HG03139 (cell line): ENCODE measurements around the gene TMEM63B.

ENCODE experiments used
- ATAC-seq: cut with Tn5 transposase; IDR thresholded peaks from one replicate; pipeline ENCODE4 v1.9.1; 2021; ENCODE audit not compliant: unreplicated experiment

TMEM63B gene

DNA sequence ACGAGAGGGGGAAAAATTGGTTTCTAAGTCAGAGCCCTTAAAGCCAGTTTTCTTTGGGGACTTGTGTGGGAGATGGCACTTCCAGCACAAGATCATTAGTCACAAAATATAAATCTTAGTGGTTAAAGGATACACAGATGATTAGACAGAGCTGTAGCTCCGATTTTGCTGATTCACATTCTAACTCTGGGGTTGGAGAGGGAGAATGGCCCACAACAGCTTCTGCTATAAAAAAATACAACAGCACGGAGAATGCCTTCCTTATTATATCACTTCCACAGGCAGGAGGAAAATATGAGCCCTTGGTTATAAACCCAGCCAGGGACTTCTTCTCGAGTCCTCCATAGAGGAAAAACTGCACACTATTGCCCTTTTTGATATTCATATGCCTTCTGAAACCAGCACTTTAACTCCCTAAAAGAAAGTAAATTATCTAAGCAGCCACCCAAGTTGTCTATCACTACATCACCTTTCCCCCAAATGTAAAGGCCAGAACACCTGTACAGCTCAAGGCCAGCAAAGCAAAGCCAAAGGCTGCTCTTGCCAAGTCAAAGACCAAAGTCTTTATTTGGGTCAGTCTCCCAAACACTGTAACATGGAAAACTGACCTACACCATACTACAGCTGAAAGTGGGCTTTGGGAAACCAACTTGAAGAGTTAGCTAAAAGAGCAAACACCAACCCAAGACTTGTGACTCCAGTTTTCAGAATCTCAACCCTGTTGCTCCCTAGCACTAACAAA, 10.5 kb upstream of the TMEM63B start:
- no peak for ATAC-seq

DNA sequence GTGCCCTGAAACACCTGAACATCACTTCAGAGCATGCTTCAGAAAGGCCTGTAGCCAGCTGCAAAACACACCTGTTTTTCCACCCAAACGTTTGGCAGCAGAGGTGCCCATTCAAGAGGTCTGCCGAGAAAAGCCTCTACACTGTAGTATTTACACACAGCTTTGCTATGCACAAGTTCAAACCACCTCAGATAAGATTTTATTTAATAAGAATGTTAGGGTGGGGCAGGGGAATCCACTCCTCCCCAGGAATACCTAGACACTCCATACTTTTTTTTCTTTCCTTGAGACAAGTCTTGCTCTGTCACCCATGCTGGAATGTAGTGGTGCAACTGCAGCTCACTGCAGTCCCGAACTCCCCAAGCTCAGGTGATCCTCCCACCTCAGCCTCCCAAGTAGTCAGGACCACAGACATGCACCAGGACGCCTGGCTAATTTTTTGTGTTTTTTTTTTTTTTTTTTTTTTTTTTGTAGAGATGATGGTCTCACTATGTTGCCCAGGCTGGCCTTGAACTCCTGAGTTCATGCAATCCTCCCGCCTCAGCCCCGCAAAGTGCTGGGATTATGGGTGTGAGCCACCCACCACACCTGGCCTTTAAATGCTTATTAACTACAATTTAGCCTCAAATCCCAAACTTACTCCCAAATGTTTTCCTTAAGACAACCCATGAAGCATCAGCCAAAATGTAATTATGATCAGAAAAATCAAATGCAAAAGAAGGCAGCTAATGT, 9.8 kb upstream of the TMEM63B start:
- ATAC-seq: no peak

DNA sequence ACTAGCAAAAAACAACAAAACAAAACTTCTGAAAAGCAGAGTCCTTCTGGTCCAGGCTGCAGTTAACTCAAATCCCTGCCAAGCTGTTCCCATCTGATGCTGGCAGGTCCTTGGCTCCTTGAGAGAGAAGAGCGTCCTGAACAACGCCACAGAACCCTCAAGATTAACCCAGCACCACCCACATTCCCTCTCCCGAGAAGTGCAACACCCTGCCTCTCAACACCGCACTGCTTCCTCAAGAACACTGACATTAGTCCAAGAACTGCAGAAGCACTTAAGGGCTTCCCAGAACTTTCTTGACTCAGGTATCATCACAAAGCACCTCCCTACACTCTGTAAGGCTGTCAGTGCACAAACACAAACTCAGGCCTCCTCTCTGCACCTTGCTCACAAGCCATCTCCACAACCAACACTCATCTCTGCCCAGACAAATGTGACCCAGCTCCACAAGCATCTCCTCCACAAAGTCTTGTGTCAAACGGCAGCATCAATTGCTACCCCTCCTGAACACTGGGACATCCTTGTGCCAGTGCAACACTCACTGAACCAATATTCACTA, 7.6 kb upstream of the TMEM63B start:
- ATAC-seq: no peak

DNA sequence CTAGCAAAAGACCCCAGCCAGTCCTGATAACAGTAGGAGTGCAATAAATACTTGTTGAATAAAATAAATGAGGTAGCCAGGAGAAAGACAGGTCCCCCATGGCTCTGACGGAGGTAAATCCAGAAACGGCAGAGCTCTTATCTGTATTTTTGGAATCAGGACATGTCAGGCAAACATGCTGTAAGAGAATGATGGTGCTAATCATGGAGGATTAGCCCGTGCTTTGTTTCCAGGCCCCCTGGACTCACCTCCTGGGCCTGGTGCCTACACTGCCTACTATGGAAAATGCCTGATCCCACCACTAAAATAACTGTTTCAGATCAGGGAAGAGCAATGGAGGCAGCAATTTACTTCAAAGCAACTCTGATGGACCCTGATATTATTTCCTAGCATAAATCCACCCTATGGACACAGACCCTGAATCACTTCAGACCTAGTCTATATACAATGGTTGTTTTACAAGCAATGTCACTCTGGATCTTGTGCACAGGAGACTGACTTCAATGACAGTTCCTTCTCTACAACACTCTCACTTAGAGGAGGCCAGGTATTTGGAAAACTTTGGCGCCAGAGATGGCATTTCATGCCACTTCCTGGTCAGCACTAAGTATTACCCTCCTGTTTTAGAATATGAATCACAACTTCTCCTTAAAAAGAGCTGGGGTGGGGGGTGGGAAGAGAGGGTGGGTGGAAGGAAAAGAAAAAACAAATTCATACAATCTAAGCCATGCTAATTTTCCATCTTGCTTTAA, 6.5 kb upstream of the TMEM63B start:
- ATAC-seq: no peak

DNA sequence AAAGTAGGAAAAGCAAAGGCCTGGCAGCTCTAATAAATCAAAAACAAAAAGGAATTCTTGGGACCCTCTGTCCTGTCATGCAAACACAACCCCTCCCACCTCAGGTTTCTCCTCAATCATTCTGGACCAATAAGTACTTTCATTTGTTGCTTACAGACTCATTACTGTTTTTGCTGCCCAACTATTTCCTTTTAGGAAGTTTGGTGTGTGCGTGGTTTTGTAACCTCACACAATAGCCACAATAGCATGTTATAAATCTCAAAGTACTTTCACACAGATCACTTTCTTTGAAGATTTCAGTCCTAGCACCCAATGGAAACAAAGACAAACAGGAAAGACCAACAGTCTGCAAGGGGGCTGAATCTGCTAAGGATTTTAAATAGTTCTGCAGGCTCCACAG, 4.6 kb upstream of the TMEM63B start:
- ATAC-seq: no peak

DNA sequence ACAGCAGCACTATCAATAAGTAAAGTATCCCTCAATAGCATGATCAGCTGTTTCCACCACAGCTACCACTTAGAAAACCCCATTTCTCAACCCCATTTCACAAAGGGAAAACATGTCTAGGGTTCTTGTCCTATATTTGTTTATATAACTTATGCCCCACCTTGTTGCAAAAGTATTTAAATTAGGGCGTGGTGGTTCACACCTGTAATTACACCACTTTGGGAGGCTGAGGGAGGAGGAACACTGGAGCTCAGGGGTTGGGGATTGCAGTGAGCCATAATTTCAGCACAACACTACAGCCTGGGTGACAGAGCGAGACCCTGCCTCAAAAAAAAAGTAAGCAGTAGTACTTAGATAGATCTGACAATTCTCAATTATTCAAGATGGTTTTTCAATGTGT, 3.8 kb upstream of the TMEM63B start:
- ATAC-seq: no peak

DNA sequence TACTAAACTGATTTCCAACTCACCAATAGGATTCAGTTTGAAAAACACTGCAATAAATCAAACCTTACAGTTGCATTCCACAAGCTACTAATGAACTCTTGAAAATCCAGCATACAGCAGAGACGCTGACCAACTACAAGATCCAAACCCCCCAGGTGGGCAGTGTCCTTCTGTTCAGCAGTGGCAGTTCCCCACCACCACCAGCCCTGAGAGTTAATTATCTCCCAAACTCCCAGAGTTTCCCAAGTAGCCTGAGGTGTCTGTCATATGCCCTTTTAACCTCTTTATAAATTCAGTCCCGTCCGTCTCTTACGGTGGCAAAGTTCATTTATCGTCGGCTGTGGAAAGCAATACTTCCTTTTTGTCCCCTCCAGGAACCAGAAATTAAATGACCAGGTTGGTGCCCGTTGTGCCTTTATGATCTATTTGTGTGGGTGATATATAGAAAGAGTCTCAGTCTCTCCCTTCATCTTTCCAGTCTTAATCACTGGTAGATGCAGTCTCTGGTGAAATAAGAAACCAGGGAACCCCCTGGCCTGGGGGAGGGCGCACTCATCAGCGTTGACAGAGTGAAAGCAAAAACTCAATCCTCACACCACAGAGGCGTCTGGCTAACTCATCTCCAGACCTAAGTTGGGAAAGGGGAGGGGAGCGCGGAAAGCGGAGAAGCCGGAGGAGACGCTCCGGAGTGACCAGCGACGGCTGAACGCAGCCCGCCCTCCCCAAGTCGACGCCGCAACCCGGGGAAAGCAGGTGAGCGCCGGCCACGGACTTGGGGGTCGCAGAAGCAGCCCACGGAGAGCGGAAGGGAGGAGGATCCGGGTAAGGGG, 819 bp upstream of the TMEM63B start:
- peak; percentile 36 for ATAC-seq

DNA sequence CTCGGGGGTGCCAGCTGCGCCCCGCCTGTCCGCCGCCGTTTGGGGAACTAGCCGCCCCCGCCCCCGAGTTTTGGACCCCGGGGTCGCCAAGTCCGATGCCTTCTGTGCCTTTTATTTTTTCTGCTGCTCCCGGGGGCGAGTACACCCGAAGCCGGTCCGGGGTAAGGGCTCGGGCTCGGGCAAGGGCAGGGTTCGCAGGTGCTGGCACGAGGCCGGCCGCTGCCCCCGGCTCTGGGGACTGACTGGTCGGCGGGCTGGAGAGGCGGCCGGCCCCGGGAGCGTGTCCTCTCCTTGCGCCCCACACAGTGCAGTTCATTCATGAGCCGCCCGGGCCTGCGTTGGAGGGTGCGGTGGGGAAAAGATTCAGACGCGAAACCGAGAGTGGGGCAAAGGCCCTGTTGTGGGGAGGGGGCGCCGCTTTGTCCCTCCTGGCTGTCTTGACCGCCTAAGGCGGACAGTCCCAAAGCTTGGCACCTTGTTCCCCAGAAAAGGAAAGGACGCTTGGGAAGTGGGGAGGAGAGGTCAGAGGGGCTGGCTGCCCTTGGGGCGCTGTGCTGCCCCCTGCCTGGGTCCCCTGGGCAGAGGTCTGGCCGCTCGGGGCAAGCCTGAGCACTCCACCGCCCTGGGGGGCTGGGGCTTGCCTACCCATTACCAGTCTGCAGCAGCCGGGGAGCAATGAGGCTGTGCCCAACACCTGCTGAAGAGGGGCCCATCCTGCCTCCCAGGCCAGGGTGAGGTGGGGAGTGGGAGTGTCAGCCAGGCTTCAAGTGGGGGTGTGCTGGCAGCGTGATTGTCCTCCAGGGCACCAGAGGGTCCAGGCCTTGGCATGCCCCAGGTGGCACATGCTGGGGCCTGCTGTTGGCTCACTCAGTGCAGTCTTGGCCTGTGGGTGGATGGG, 915 bp downstream of the TMEM63B start:
- no peak for ATAC-seq

DNA sequence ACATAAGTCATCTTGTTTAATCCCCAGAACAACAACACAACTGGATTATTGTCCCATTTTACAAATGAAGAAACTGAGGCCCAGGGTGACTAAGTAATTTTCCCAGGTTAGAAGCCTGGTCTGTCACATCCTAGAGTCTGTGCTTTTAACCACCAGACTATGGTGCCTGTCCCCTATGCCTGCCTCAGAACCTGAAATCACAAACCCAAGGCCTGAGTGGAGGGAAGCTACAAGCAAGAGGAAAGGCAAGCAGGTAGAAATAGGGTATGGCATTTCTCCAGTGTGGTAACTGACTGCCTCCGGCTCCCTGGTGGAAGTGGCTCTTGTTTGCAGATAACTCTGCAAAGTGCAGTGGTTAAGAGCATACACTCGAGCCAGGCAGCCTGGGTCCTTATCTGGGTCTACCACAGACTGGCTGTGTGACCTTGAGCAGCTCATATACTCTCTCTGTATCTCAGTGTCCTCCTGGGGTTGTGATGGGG, 2.5 kb downstream of the TMEM63B start:
- no peak for ATAC-seq

DNA sequence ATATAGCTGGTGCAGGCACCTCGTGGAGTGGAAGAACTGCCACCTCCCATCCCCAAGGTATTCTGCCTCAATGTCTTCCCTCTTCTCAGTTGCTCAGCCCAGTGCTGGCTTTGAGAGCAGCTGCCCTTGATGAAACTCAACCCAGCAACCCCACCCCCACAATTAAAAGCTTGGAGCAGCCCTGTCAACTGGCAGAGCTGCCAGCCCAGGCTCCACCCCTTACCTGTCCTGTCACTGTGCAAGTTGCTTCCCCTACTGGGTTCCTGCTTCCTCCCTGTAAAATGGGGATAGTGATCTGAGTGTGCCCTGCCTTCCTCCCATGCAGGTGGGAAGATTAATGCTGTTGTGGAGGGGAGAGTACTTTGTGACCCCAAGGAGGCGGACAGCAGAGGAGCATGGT, 4.5 kb downstream of the TMEM63B start:
- ATAC-seq: no peak

DNA sequence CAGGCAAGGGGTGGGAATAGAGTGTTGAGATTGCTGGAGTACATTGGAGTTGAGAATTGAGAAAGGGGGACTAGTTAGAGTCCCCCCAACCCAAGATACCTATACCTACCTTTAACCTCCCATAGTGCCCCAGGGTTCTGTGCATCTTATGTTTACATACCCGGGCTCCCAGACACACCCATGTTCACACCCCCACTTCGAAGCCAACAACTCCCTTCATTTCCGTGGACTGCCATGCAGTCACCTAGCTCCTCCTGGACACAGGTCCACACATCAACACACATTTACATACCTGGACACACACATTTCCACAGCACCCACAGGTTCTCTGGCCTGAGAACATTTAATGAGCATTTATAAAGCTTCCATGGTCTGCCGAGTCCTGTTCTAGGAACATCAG, 5.1 kb downstream of the TMEM63B start:
- no peak for ATAC-seq

DNA sequence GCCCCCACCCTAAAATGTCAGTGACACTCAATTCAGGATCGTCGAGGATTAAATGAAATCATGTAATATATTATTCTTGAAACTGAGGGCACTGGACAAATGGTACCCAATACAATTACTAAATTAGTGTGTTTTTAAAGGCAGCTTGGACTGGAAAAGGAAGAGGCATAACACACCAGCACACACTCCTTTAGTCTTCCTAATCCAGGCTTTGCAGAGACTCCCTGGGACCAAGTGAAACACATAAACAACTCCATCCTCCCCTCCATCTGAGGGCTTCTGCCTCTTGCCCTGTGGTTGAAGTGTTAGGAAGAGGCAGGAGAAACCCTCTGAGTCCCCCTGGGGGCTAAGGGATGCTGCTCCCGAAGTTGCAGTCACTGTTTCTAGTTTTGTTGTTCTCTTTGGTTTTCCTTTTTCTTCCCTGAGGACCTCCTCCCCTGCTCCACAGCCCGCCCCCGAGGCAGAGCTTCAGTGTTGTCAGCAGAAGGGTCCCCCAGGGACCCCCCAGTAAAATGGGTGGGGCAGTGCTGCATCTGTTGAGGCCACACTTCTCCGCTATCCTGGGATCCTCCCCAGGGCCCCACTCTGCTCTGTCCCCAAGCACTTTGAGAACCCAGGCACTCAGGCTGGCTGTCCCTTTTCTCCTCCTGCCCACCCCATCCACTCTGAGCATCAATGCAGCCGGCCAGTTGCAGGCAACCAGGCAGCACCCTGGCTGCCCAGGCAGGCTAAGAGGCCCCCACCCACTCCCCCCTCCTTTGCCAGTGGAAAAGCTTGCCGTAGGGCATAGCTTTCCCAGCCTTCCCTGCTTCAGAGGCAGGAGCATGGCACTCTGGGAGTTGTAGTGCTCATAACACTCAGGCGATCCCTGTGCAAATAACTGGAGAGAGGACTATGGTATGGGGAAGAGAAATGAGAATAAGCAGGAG, 5.9 kb downstream of the TMEM63B start:
- no peak for ATAC-seq

DNA sequence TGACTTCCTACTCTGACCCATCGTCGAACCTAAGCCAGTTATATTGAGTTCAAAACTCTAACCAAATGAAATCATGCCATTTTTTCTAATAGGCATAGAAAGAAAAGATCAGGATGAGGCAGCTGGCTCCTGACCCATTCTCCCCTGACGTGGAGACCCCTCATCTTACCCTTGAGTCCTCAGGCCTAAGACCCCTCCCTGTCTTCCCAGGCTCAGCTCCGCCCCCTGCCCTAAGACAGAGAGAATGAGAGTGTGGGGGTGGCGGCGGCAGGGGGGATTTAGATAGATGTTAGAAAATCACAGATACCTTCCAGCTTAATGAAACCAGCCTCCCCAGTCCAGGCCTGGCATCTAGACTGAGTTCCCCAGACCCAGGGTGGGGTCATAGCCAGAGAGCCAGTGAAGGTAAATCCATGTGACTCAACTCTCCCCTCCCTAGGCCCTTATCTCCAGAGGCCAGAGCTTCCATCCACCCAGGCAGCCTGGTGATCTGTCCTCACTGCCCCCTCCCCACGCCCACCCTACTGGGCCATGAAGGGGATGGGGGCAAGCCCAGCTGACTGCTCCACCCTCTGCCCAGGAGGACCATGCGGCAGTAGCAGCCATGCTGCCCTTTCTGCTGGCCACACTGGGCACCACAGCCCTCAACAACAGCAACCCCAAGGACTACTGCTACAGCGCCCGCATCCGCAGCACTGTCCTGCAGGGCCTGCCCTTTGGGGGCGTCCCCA, 6.8 kb downstream of the TMEM63B start:
- no peak for ATAC-seq

DNA sequence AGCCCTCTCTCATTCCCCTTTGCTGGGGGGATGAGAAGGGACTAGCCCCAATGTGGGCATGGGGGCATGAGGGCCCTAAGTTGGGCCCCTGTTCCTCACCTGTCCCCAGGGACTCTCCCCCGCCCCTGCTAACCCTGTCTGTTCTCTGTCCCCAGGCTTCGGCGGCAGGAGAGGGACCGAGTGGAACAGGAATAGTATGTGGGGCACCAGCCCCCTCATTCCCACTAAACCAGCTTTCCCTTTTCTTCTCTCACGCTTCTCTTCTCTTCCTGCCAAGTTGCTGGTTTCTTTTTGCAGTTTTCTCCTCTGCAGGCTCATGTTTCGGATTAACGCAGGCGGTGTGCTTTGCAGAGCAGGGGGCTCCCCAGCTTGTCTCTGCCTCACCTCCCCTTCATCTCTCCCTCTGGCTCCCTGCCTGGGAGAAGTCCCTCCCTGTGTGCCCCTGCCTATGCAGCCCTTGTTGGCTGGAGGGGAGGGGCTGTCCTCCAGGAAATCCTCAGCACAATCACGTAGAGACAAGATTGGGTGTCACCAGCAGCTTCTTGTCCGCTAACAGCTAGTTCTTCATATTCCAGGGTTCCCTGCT, 7.9 kb downstream of the TMEM63B start:
- no peak for ATAC-seq

DNA sequence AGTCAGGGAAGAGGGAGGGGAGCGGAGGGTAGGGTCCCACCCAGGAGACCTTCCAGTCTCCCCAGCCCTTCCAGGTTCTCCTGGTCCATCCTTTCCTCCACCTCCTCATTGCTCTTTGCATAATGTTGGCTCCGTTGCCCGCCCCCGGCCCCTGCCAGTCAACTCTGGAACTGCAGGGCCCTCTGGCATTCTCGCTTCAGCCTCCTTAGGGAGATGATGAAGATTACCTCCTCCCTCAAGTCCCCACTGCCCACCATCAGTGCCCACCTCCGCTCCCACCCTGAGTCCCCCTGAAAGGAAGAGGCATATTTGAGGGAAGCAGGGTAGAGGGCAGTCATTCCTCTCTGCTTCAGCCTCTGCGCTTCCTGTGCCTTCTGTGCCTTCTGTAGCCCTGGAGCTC, 8.5 kb downstream of the TMEM63B start:
- ATAC-seq: no peak

DNA sequence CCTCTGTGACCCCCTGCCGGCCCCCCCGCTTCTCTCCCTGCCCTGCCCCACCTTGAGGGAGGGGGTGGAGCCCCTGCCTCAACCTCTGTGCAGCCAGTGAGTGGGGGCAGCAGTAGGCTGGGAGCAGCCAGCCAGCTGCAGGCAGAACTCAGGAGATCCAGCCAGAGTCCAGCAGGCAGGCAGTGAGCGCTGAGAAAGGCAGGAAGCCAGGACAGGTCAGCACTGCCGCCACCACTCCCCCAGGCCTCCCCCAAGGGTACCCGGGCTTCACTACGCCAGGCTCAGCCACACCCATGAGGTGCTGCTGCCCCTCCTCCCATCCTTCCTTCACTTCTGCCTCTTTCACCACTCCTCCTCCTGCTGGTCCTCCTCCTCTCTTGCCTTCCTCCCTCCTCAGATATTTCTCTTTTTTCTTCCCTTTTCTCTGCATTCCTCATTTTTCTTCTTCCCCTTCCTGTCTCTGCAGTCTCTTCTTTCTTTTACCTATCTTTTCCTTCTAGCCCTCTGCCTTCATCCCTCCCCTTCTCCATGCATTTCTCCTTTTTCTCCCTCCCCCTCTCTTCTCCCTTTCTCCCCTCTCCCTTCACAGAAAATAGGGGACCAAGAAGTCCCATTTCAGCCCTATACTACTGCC, 11.5 kb downstream of the TMEM63B start:
- no peak for ATAC-seq

DNA sequence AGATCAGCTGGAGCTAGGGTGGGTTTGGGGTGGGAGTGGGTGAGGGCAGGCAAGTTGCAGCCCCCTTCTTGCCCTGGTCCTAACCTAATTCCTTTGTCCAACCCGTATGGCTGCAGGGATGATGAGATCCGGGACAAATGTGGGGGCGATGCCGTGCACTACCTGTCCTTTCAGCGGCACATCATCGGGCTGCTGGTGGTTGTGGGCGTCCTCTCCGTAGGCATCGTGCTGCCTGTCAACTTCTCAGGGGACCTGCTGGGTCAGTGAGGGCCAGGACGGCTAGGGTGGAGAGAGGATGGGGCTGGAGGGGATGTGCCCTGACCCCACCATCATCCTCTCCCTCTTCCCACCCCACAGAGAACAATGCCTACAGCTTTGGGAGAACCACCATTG, 12.0 kb downstream of the TMEM63B start:
- ATAC-seq: no peak
